DND-41 (cell line): ENCODE results near the gene HYDIN.
"Not testable (repeated sequence)": the region's sequence is repeated elsewhere in the genome, so short reads cannot be mapped to it uniquely, and the experiment has no call there.

Source experiments
- CTCF ChIP-seq: IDR thresholded peaks from 2 replicates; pipeline ENCODE4 v1.5.1; 2012; ENCODE audit warnings: borderline replicate concordance, low read length, moderate library complexity, mild to moderate bottlenecking; ENCODE audit not compliant: poor library complexity, severe bottlenecking; ENCODE audit errors: extremely low read depth
- EZH2 ChIP-seq: IDR thresholded peaks from 3 replicates; pipeline ENCODE4 v1.6.1; 2012; ENCODE audit warnings: borderline replicate concordance, low read depth, mild to moderate bottlenecking, moderate library complexity, low read length, inconsistent platforms; ENCODE audit not compliant: severe bottlenecking

- not testable (repeated sequence) for TF ChIP-seq CTCF, EZH2
These were observed 407.8 kb downstream of the HYDIN start for GRCh38 chr16:70822734-70823133.
